AG20443 (cell line): ENCODE data around the gene SPATA6.

Source experiments
- DNase-seq: peaks from one replicate; pipeline ENCODE4 v3.0.0; 2012; ENCODE audit warnings: low spot score, mixed read lengths

Gene SPATA6

GRCh38 chr1:48251821-48252220 is 220.2 kb downstream of the SPATA6 start:
- no peak for DNase-seq

- DNase-seq = no peak
Measured at GRCh38 chr1:48251323-48251722, 220.7 kb downstream of the SPATA6 start.

DNA sequence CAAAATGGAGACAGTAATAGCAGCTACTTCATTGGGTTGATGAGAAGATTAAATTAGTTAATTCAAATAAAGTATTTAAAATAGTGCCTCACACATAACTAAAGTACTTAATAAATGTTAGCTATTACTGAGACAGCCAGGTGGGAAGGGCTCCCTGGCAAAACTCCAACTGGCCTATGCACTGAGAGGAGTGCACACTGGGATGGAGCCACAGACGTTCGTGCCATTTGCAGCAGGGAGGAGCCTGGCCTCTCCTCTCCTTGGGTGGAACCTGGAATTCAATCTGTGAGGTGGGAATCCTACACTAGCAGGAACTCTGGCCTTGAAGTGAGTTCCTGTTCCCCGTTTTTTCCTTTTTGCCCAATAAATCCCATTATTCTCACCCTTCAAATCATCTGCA is 221.4 kb downstream of the SPATA6 start:
- no peak for DNase-seq

GRCh38 chr1:48249868-48250267 is 222.1 kb downstream of the SPATA6 start:
- DNase-seq = no peak

- DNase-seq = peak; percentile 4
Measured at GRCh38 chr1:48248356-48248755, 223.6 kb downstream of the SPATA6 start.

- no peak for DNase-seq
Measured at GRCh38 chr1:48246727-48247126, 225.3 kb downstream of the SPATA6 start.
